Peyer's patch (tissue), 4 donors: ENCODE measurements around the gene AP5S1. TPM values are rescaled to one million over a fixed set of nuclear protein-coding genes. Genes with fewer than 3 reads are reported as not detected.

ENCODE experiments used
- DNase-seq, 3 donors: peaks; one replicate each; pipeline ENCODE4 v3.0.0-alpha.2; 2017 to 2019
- H3K27ac ChIP-seq, 4 donors: fragments of 200-600 bp; sonication (generic); one replicate each; pipeline ENCODE4 v1.5.1; 2016 to 2019
- H3K27me3 ChIP-seq, 2 donors: fragments of 200-600 bp; sonication (generic); one replicate each; pipeline ENCODE4 v1.5.1; 2019
- H3K36me3 ChIP-seq, 3 donors: fragments of 200-600 bp; sonication (generic); one replicate each; pipeline ENCODE4 v1.5.1; 2016 to 2019
- H3K4me1 ChIP-seq, 4 donors: fragments of 200-600 bp; sonication (generic); one replicate each; pipeline ENCODE4 v1.5.1; 2016 to 2019
- H3K4me3 ChIP-seq, 4 donors: fragments of 200-600 bp; sonication (generic); 1 replicate in 3 of 4; 2 replicates in 1 of 4; pipeline ENCODE4 v1.5.1; 2016 to 2019; ENCODE audit warnings: mild to moderate bottlenecking in 1 of 4
- H3K9me3 ChIP-seq, 4 donors: fragments of 200-600 bp; sonication (generic); one replicate each; pipeline ENCODE4 v1.5.1; 2016 to 2019; ENCODE audit warnings: mild to moderate bottlenecking in 1 of 4
- POLR2A ChIP-seq, 2 donors: fragments of 450-650 bp; IDR thresholded peaks; one replicate each; pipeline ENCODE4 v1.5.1; 2017; ENCODE audit warnings: antibody characterized with exemption in 2 of 2, mild to moderate bottlenecking in 2 of 2, moderate library complexity in 2 of 2
- total RNA-seq, 4 donors: library from RNA; depleted of rRNA; stranded (reverse); fragments of >200 nt; gene quantifications; one replicate each; pipeline ENCODE4 v1.1.0, GENCODE V29; 2016
- TF ChIP-seq, protein P1 (sequence below), 6 experiments: fragments of 450-650 bp in 4 of 6; fragments of 200-600 bp in 2 of 6; sonication (generic) in 1 of 6; IDR thresholded peaks; one replicate each; pipeline ENCODE4 v1.5.1; 2017 to 2019; ENCODE audit warnings: antibody characterized with exemption in 6 of 6, mild to moderate bottlenecking in 3 of 6, moderate library complexity in 1 of 6

AP5S1 gene, protein sequence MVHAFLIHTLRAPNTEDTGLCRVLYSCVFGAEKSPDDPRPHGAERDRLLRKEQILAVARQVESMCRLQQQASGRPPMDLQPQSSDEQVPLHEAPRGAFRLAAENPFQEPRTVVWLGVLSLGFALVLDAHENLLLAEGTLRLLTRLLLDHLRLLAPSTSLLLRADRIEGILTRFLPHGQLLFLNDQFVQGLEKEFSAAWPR
- total RNA-seq = 10 to 100 TPM; 11.6 to 26.4 (median 22.5) TPM

DNA sequence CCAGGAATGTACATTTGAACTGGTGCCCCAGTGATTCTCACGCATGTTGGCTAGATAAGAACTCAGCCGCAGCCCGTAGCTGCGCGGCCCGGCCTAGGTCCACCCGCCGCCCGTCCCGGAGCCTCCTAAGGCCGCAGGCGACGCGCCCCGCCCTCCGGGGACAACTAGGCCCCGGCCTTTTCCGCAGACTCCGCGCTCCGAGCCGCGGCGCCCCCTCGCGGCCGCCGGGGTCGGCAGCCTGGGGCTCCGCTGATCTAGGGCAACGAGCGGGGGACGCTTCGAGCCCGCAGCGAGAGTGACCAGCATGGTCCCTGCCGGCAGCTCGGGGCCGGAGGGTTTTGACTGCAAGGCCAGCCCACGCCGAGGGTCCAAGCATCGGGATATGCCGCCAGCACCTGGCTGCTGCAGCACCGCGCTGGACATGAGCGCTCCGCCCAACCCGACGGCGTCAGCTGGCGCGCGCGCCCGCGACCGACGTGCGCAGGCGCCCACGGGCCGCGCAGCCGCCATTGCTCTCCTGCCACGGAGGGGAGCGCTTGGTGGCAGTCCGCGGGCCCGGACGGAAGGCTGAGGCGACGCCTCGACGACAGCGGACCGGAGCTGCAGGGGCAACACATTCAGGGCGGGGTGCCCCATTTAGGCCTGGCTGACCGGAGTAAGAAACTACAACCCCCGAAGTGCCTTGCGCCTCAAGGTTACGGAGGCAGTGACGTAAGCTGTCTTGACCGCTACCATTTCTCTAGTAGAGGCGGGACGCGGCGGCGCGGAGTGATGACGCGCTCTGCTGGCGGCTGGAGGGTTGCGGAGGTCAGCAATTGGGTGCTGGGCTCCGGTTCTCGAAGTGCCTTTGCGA is at the start of gene AP5S1:
Gene AP5S1, plus strand, starts transcription at position 500 of the 853 bp plus-strand sequence. CDS start 1,571 bp downstream, outside the sequence.
- Histone ChIP-seq H3K9me3 (no peaks in the 10 kb centered on the region), H3K27ac (peak within 1 kb of the TSS; percentile 93 to 99 (median 96)), H3K4me3 (peak within 1 kb of the TSS; percentile 60 to 93 (median 70)), H3K4me1 (peaks cover 0 to 12% (median 6%) of the 10 kb centered on the region in 4 donors), H3K36me3 (peaks cover 0 to 32% (median 0%) of the 10 kb centered on the region in 3 donors), H3K27me3 (no peaks in the 10 kb centered on the region)
- peak; percentile 98 to 99 (median 99) for DNase-seq
- TF ChIP-seq, protein P1, sequence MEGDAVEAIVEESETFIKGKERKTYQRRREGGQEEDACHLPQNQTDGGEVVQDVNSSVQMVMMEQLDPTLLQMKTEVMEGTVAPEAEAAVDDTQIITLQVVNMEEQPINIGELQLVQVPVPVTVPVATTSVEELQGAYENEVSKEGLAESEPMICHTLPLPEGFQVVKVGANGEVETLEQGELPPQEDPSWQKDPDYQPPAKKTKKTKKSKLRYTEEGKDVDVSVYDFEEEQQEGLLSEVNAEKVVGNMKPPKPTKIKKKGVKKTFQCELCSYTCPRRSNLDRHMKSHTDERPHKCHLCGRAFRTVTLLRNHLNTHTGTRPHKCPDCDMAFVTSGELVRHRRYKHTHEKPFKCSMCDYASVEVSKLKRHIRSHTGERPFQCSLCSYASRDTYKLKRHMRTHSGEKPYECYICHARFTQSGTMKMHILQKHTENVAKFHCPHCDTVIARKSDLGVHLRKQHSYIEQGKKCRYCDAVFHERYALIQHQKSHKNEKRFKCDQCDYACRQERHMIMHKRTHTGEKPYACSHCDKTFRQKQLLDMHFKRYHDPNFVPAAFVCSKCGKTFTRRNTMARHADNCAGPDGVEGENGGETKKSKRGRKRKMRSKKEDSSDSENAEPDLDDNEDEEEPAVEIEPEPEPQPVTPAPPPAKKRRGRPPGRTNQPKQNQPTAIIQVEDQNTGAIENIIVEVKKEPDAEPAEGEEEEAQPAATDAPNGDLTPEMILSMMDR (IDR thresholded peaks at IDR 0.05) = peak; percentile 95 to 100 (median 100)
- TF ChIP-seq POLR2A (IDR thresholded peaks at IDR 0.05) = peak; percentile 60 to 78

DNA sequence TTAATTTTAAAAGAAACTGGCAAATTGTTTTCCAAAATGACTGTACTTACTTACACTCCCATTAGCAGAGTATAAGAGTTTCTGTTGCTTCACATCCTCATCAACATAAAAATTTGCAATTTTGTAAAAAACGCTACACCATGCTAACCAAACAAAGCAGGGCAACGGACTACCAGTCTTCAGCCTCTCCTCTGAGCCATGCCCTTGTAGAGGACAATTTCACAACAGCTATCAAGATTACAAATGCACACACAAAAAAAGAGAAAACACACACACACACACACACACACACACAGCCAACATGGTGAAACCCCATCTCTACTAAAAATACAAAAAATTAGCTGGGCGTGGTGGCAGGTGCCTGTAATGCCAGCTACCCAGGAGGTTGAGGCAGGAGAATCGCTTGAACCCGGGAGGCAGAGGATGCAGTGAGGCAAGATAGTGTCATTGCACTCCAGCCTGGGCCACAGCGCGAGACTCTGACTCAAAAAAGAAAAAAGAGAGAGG is 48.7 kb upstream of the AP5S1 start:
- H3K27me3 ChIP-seq = no peaks in the 10 kb centered on the region

DNA sequence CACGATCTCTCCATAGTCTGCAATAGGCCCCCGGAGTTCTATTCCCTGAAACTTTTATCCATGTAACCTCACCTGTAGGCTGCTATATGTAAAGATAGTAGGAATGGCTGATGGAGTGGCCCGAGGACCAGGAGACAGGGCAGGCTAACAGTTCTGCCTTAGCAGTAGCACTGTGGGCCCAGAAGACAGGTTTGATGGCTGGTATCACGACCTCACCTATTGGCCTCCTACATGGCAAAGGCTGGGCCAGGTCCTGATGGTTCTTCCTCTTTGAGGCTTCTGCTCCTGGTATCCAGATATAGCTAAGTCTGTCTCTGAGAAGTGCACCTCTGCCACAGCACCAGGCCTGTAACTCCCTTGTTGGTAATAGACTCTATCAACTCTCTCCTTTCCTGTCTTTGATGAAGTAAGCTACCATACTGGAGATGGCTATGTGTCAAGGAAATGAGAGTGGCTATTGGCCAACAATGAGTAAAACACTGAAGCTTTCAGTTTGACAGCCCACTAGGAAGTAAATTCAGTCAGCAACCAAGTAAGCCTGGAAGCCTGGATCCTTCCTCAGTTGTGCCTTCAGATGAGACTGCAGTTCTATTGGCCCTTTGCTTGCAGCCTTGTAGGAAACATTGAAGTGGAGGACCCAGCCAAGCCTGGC is 44.8 kb upstream of the AP5S1 start:
- Histone ChIP-seq H3K36me3 (no peaks in the 10 kb centered on the region), H3K4me3 (no peak overlapping the region), H3K4me1 (peaks cover 4 to 20% (median 6%) of the 10 kb centered on the region in 4 donors), H3K9me3 (no peaks in the 10 kb centered on the region), H3K27me3 (no peaks in the 10 kb centered on the region), H3K27ac (no peak overlapping the region)
- TF ChIP-seq POLR2A (IDR thresholded peaks at IDR 0.05) = no peak
- TF ChIP-seq, protein P1 (IDR thresholded peaks at IDR 0.05) = no peak
- DNase-seq = no peak

More for the DNA sequence above, 48.7 kb upstream of the AP5S1 start:
- Histone ChIP-seq H3K27ac (no peak overlapping the region), H3K4me3 (no peak overlapping the region), H3K9me3 (no peaks in the 10 kb centered on the region), H3K4me1 (peaks cover 0 to 15% (median 7%) of the 10 kb centered on the region in 4 donors), H3K36me3 (no peaks in the 10 kb centered on the region)
- no peak for DNase-seq
- TF ChIP-seq POLR2A (IDR thresholded peaks at IDR 0.05) = no peak
- TF ChIP-seq, protein P1 (IDR thresholded peaks at IDR 0.05) = no peak

DNA sequence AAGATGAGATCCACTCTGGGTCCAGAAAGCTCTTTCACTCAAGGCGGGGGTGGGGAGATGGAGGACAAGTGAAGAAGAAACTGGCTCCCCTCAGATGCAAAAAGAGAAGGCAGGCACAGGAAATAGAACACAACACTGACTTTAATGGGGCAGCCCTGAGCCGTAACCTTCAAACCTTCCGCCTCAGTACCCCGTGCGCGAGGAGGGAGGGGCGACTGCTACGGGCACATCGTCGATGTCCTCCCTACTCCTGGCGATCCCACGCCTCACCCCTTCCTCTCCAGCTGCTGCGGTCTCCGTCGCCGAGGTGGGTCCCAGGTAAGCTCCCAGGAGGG is 43.0 kb upstream of the AP5S1 start:
- H3K4me3 ChIP-seq = peak overlapping the region; percentile 34 to 59 (median 56)
- H3K9me3 ChIP-seq = no peaks in the 10 kb centered on the region
- no peak for TF ChIP-seq POLR2A (IDR thresholded peaks at IDR 0.05)
- TF ChIP-seq, protein P1 (IDR thresholded peaks at IDR 0.05) = no peak
- no peaks in the 10 kb centered on the region for H3K27me3 ChIP-seq
- no peaks in the 10 kb centered on the region for H3K36me3 ChIP-seq
- peaks cover 4 to 29% (median 11%) of the 10 kb centered on the region in 4 donors for H3K4me1 ChIP-seq
- DNase-seq = peak in 1 of 3 donors; percentile 37
- peak overlapping the region in 1 of 4 donors; percentile 69 for H3K27ac ChIP-seq
